Panc1 (cell line): Measurements from ENCODE around the gene ZC3HAV1. TPM values are rescaled to one million over a fixed set of nuclear protein-coding genes. Genes with fewer than 3 reads are reported as not detected.
"Not testable (repeated sequence)": the region's sequence is repeated elsewhere in the genome, so short reads cannot be mapped to it uniquely, and the experiment has no call there.

Experiments used
- ATAC-seq: fragments of 200-7000 bp; cut with Tn5 transposase; 2 replicates; pipeline ENCODE4 v1.9.1; 2020; ENCODE audit warnings: mild to moderate bottlenecking, moderate library complexity
- BruUV-seq: library from RNA; stranded (reverse); fragments of 400-500 nt; replicated peaks from 2 replicates; lab custom pipeline; 2021; lab: Mats Ljungman, UMichigan
- CTCF ChIA-PET: fragments of 300-600 bp; sonication (Branson Sonifier 250); formaldehyde crosslinking; loops from one replicate; lab custom pipeline; 2022; ENCODE audit warnings: antibody characterized with exemption; lab: Charles Lee
- POLR2A ChIA-PET: fragments of 300-600 bp; sonication (Branson Sonifier 250); formaldehyde crosslinking; loops from one replicate; lab custom pipeline; 2022; ENCODE audit warnings: antibody characterized with exemption; lab: Charles Lee
- DNase-seq: peaks from one replicate; pipeline ENCODE4 v3.0.0-alpha.2; 2010; ENCODE audit warnings: low read depth, low spot score
- H3K27ac ChIP-seq: 2 replicates; pipeline ENCODE4 v1.5.1; 2011; ENCODE audit warnings: mild to moderate bottlenecking, low read length, inconsistent platforms
- H3K27me3 ChIP-seq: fragments of 200-500 bp; sonication (Bioruptor generic); 2 replicates; pipeline ENCODE4 v1.6.0; 2014; ENCODE audit warnings: low read length, inconsistent platforms; ENCODE audit not compliant: control insufficient read depth, insufficient read depth
- H3K36me3 ChIP-seq: fragments of 200-500 bp; sonication (Bioruptor generic); 2 replicates; pipeline ENCODE4 v1.5.1; 2014; ENCODE audit warnings: inconsistent platforms, mild to moderate bottlenecking, low read length, moderate library complexity; ENCODE audit not compliant: control insufficient read depth, insufficient read depth
- H3K4me1 ChIP-seq: 2 replicates; pipeline ENCODE4 v1.5.1; 2011; ENCODE audit warnings: inconsistent platforms, mild to moderate bottlenecking, low read length, moderate library complexity; ENCODE audit not compliant: control insufficient read depth, insufficient read depth
- H3K4me3 ChIP-seq, 2 experiments: 2 replicates each; pipeline ENCODE4 v1.5.1; 2011 to 2012; ENCODE audit warnings: low read depth in 2 of 2, low read length in 2 of 2, mild to moderate bottlenecking in 2 of 2, inconsistent platforms in 1 of 2, moderate library complexity in 1 of 2
- H3K9me3 ChIP-seq: fragments of 200-500 bp; sonication (Bioruptor generic); 2 replicates; pipeline ENCODE4 v1.5.1; 2014; ENCODE audit warnings: low read depth, mild to moderate bottlenecking, inconsistent platforms, low read length, moderate library complexity; ENCODE audit not compliant: control insufficient read depth, insufficient read depth
- POLR2AphosphoS5 ChIP-seq: IDR thresholded peaks from 2 replicates; pipeline ENCODE4 v1.6.1; 2012; ENCODE audit warnings: mild to moderate bottlenecking, low read depth, low read length, moderate library complexity
- SIN3A ChIP-seq: IDR thresholded peaks from 2 replicates; pipeline ENCODE4 v1.6.1; 2012; ENCODE audit warnings: low read depth, mild to moderate bottlenecking, low read length, moderate library complexity, borderline replicate concordance; ENCODE audit not compliant: insufficient read depth
- TCF7L2 ChIP-seq: IDR thresholded peaks from 2 replicates; pipeline ENCODE4 v1.6.1; 2011; ENCODE audit warnings: mild to moderate bottlenecking, low read depth, low read length, inconsistent platforms
- in situ Hi-C: cut with HindIII; loops from 2 replicates; pipeline ENCODE4 v1.10.0; 2016; ENCODE audit warnings: low sequenced_read_pairs, low pct_unique_long_range_greater_than_20kb
- intact Hi-C: fragments of 100-400 bp; cut with micrococcal nuclease; formaldehyde crosslinking; loops from one replicate; pipeline ENCODE4 v1.10.0; 2022; ENCODE audit not compliant: unreplicated experiment
- total RNA-seq: library from RNA; stranded (reverse); gene quantifications from one replicate; pipeline ENCODE4 v1.2.1, GENCODE V29; 2021; ENCODE audit not compliant: unreplicated experiment
- TF ChIP-seq, protein P1 (sequence below): fragments of 450-650 bp; IDR thresholded peaks from 2 replicates; pipeline ENCODE4 v1.5.1; 2017; ENCODE audit warnings: mild to moderate bottlenecking
- TF ChIP-seq, protein P2 (sequence below), 2 experiments: IDR thresholded peaks; 2 replicates each; pipeline ENCODE4 v1.6.1; 2011 to 2012; ENCODE audit warnings: low read depth in 2 of 2, control low read depth in 1 of 2, low read length in 1 of 2, mild to moderate bottlenecking in 1 of 2, moderate library complexity in 1 of 2; ENCODE audit not compliant: insufficient read depth in 1 of 2

ZC3HAV1 gene
- total RNA-seq, 1 experiment from 2014 or later = 47.1 TPM

DNA sequence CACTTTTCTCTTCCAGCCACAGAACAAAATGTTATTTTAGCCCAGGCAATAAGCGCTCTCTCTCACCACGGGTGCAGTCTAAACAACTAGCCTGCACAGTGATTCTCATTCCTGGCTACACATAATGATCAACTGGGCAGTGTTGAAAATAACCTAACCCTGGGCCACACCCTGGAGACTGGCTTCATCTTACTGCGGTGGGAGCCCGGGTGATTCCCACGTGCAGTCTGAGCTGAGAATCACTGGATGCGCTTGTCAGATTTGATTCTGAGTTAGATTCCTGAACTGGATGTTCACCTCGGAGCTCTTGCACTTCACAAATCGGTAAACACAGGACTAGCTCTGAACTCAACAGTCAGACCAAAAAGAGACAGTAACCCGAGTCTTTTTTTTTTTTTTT lies 14.9 kb downstream of the ZC3HAV1 start:
- H3K9me3 ChIP-seq = no peaks in the 10 kb centered on the region
- H3K27ac ChIP-seq = peak overlapping the region; percentile 12; the same call in 1 of the 2 replicates
- POLR2A ChIA-PET = interaction anchor here (0.6 kb wide), 2 partner anchors 17 to 26 kb away, joined by 7 to 18 read pairs; no protein-coding TSS in a partner anchor
- ATAC-seq = peak; percentile 37; the same call in 1 of the 2 replicates
- TF ChIP-seq, protein P1, sequence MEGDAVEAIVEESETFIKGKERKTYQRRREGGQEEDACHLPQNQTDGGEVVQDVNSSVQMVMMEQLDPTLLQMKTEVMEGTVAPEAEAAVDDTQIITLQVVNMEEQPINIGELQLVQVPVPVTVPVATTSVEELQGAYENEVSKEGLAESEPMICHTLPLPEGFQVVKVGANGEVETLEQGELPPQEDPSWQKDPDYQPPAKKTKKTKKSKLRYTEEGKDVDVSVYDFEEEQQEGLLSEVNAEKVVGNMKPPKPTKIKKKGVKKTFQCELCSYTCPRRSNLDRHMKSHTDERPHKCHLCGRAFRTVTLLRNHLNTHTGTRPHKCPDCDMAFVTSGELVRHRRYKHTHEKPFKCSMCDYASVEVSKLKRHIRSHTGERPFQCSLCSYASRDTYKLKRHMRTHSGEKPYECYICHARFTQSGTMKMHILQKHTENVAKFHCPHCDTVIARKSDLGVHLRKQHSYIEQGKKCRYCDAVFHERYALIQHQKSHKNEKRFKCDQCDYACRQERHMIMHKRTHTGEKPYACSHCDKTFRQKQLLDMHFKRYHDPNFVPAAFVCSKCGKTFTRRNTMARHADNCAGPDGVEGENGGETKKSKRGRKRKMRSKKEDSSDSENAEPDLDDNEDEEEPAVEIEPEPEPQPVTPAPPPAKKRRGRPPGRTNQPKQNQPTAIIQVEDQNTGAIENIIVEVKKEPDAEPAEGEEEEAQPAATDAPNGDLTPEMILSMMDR = no peak
- TF ChIP-seq, protein P2, sequence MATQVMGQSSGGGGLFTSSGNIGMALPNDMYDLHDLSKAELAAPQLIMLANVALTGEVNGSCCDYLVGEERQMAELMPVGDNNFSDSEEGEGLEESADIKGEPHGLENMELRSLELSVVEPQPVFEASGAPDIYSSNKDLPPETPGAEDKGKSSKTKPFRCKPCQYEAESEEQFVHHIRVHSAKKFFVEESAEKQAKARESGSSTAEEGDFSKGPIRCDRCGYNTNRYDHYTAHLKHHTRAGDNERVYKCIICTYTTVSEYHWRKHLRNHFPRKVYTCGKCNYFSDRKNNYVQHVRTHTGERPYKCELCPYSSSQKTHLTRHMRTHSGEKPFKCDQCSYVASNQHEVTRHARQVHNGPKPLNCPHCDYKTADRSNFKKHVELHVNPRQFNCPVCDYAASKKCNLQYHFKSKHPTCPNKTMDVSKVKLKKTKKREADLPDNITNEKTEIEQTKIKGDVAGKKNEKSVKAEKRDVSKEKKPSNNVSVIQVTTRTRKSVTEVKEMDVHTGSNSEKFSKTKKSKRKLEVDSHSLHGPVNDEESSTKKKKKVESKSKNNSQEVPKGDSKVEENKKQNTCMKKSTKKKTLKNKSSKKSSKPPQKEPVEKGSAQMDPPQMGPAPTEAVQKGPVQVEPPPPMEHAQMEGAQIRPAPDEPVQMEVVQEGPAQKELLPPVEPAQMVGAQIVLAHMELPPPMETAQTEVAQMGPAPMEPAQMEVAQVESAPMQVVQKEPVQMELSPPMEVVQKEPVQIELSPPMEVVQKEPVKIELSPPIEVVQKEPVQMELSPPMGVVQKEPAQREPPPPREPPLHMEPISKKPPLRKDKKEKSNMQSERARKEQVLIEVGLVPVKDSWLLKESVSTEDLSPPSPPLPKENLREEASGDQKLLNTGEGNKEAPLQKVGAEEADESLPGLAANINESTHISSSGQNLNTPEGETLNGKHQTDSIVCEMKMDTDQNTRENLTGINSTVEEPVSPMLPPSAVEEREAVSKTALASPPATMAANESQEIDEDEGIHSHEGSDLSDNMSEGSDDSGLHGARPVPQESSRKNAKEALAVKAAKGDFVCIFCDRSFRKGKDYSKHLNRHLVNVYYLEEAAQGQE (IDR thresholded peaks at IDR 0.05; ENCODE audit: insufficient read depth in 1 of 2, low read depth in 2 of 2, low read length in 1 of 2) = no peak
- TF ChIP-seq POLR2AphosphoS5 (no peak), SIN3A (no peak), TCF7L2 (no peak)
- H3K4me3 ChIP-seq = no peak overlapping the region
- BruUV-seq = no TSS peak
- intact Hi-C loops = no loop called here
- H3K36me3 ChIP-seq = no peaks in the 10 kb centered on the region
- no peak for DNase-seq
- H3K4me1 ChIP-seq = peaks cover 21% of the 10 kb centered on the region
- H3K27me3 ChIP-seq = no peaks in the 10 kb centered on the region
- CTCF ChIA-PET = no interaction called here
- in situ Hi-C loops = no loop called here

DNA sequence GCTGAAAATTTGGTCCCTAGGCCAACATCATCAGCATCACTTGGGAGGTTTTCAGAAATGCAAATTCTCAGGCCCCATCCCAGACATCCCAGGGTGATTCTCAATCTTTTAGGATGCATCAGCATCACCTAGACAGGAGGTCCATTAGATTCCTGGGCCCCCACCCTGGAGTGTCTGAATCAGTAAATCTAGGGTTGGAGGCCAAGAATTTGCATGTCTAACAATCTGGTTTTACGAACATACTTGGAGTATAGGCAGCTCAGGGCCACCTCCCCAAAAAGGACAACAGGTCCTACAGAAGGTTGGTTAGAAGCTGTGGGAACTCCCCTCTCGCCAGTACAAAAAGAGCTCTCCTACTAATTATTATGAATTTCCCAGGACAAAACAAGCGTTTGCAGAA lies 15.5 kb downstream of the ZC3HAV1 start:
- ChIA-PET CTCF (no interaction called here), POLR2A (interaction anchor here (0.7 kb wide), 1 partner anchor 10 kb away, joined by 11 read pairs; no protein-coding TSS in a partner anchor)
- H3K4me1 ChIP-seq = peaks cover 16% of the 10 kb centered on the region
- no peak for TF ChIP-seq TCF7L2
- DNase-seq (no peak), ATAC-seq (no peak)
- no peaks in the 10 kb centered on the region for H3K27me3 ChIP-seq
- no peak overlapping the region for H3K27ac ChIP-seq
- H3K36me3 ChIP-seq = peaks cover 3% of the 10 kb centered on the region; the same call in 1 of the 2 replicates
- no peak overlapping the region for H3K4me3 ChIP-seq
- H3K9me3 ChIP-seq = no peaks in the 10 kb centered on the region
- intact Hi-C loops = no loop called here
- in situ Hi-C loops = no loop called here
- BruUV-seq = no TSS peak

DNA sequence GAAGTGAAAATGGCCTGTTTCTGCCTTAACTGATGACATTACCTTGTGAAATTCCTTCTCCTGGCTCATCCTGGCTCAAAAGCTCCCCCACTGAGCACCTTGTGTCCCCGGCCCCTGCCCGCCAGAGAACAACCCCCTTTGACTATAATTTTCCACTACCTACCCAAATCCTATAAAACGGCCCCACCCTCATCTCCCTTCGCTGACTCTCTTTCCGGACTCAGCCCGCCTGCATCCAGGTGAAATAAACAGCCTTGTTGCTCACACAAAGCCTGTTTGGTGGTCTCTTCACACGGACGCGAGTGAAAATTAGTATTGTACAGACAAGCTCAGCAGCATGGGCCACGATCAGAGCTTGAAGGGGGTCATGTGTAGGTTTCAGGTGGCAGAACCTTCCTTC lies 16.0 kb downstream of the ZC3HAV1 start:
- BruUV-seq, H3K27me3 ChIP-seq, H3K4me3 ChIP-seq, POLR2A ChIA-PET, CTCF ChIA-PET, H3K27ac ChIP-seq, DNase-seq, H3K36me3 ChIP-seq, ATAC-seq, intact Hi-C loops, in situ Hi-C loops, H3K9me3 ChIP-seq: not testable (repeated sequence)
- peaks cover 12% of the 10 kb centered on the region for H3K4me1 ChIP-seq
